HG03469 (cell line): ENCODE results near the gene TPCN2.

Experiments
- ATAC-seq: cut with Tn5 transposase; IDR thresholded peaks from one replicate; pipeline ENCODE4 v1.9.1; 2021; ENCODE audit warnings: mild to moderate bottlenecking, moderate library complexity, moderate number of reproducible peaks; ENCODE audit not compliant: unreplicated experiment

The TPCN2 gene

GRCh38 chr11:69108030-69108429 is 59.3 kb downstream of the TPCN2 start:
- ATAC-seq: no peak

- ATAC-seq: no peak
Observed at GRCh38 chr11:69108559-69108958, 59.8 kb downstream of the TPCN2 start.

GRCh38 chr11:69109101-69109500 is 60.4 kb downstream of the TPCN2 start:
- no peak for ATAC-seq

GRCh38 chr11:69110451-69110850 is 61.7 kb downstream of the TPCN2 start:
- no peak for ATAC-seq

GRCh38 chr11:69111624-69112542 is 63.2 kb downstream of the TPCN2 start:
- ATAC-seq: no peak

- no peak for ATAC-seq
Observed at GRCh38 chr11:69113226-69113625, 64.5 kb downstream of the TPCN2 start.

GRCh38 chr11:69113646-69114340 is 65.1 kb downstream of the TPCN2 start:
- ATAC-seq: no peak

- ATAC-seq: no peak
Observed at GRCh38 chr11:69114362-69114761, 65.6 kb downstream of the TPCN2 start.

- no peak for ATAC-seq
Observed at GRCh38 chr11:69114811-69115523, 66.2 kb downstream of the TPCN2 start.

GRCh38 chr11:69115586-69116560 is 67.1 kb downstream of the TPCN2 start:
- ATAC-seq: no peak

- ATAC-seq: no peak
Observed at GRCh38 chr11:69116671-69117070, 67.9 kb downstream of the TPCN2 start.

GRCh38 chr11:69119190-69119589 is 70.5 kb downstream of the TPCN2 start:
- no peak for ATAC-seq

GRCh38 chr11:69120096-69120875 is 71.6 kb downstream of the TPCN2 start:
- ATAC-seq: no peak

GRCh38 chr11:69121021-69121420 is 72.3 kb downstream of the TPCN2 start:
- no peak for ATAC-seq

GRCh38 chr11:69121621-69122325 is 73.0 kb downstream of the TPCN2 start:
- ATAC-seq: no peak

GRCh38 chr11:69122326-69122629 is 73.5 kb downstream of the TPCN2 start:
- no peak for ATAC-seq

- no peak for ATAC-seq
Observed at GRCh38 chr11:69122630-69123431, 74.1 kb downstream of the TPCN2 start.
